Trophoblast cell (in vitro differentiated cells and primary cell): ENCODE results near the gene ZFHX3.

Experiments used
- DNase-seq, 2 donors: peaks; one replicate each; pipeline ENCODE4 v3.0.0-alpha.2; 2016
- H2AFZ ChIP-seq: 2 replicates; pipeline ENCODE4 v1.6.1; 2013; ENCODE audit warnings: low read length, moderate library complexity, mild to moderate bottlenecking; ENCODE audit not compliant: insufficient read depth, poor library complexity
- H2AK5ac ChIP-seq: 2 replicates; pipeline ENCODE4 v1.6.1; 2013; ENCODE audit warnings: mild to moderate bottlenecking, low read length
- H2BK120ac ChIP-seq: 2 replicates; pipeline ENCODE4 v1.6.1; 2013; ENCODE audit warnings: low read length, mild to moderate bottlenecking, moderate library complexity; ENCODE audit not compliant: insufficient read depth, poor library complexity
- H2BK12ac ChIP-seq: 2 replicates; pipeline ENCODE4 v1.6.1; 2013; ENCODE audit warnings: mild to moderate bottlenecking, low read length, moderate library complexity
- H2BK5ac ChIP-seq: 2 replicates; pipeline ENCODE4 v1.6.1; 2013; ENCODE audit warnings: low read length, low read depth, moderate library complexity, mild to moderate bottlenecking; ENCODE audit not compliant: poor library complexity
- H3K14ac ChIP-seq: 2 replicates; pipeline ENCODE4 v1.6.1; 2013; ENCODE audit warnings: mild to moderate bottlenecking, low read length
- H3K18ac ChIP-seq: 2 replicates; pipeline ENCODE4 v1.6.1; 2013; ENCODE audit warnings: mild to moderate bottlenecking, low read length
- H3K23ac ChIP-seq: 2 replicates; pipeline ENCODE4 v1.6.1; 2013; ENCODE audit warnings: low read length
- H3K27ac ChIP-seq: 2 replicates; pipeline ENCODE4 v1.5.1; 2013; ENCODE audit warnings: low read depth, mild to moderate bottlenecking, inconsistent platforms, low read length, moderate library complexity
- H3K27me3 ChIP-seq: 2 replicates; pipeline ENCODE4 v1.6.1; 2013; ENCODE audit warnings: inconsistent platforms, mild to moderate bottlenecking, low read length, moderate library complexity; ENCODE audit not compliant: insufficient read depth
- H3K36me3 ChIP-seq, 2 experiments: 1 replicate in 1 of 2; 2 replicates in 1 of 2; pipeline ENCODE4 v1.6.1; 2013; ENCODE audit warnings: low read length in 2 of 2, mild to moderate bottlenecking in 2 of 2, moderate library complexity in 1 of 2; ENCODE audit not compliant: insufficient read depth in 2 of 2, control insufficient read depth in 1 of 2
- H3K4ac ChIP-seq: 2 replicates; pipeline ENCODE4 v1.6.1; 2013; ENCODE audit warnings: low read depth, mild to moderate bottlenecking, low read length, moderate library complexity
- H3K4me1 ChIP-seq, 2 experiments: 1 replicate in 1 of 2; 2 replicates in 1 of 2; pipeline ENCODE4 v1.6.1; 2013; ENCODE audit warnings: low read length in 2 of 2, mild to moderate bottlenecking in 2 of 2, moderate library complexity in 1 of 2; ENCODE audit not compliant: insufficient read depth in 2 of 2, control insufficient read depth in 1 of 2
- H3K4me2 ChIP-seq: 2 replicates; pipeline ENCODE4 v1.6.1; 2013; ENCODE audit warnings: inconsistent platforms, mild to moderate bottlenecking, low read length, moderate library complexity
- H3K4me3 ChIP-seq: 2 replicates; pipeline ENCODE4 v1.5.1; 2013; ENCODE audit warnings: mild to moderate bottlenecking, low read depth, low read length, inconsistent platforms
- H3K79me1 ChIP-seq: one replicate; pipeline ENCODE4 v1.6.1; 2013; ENCODE audit warnings: low read length
- H3K79me2 ChIP-seq: 2 replicates; pipeline ENCODE4 v1.6.1; 2013; ENCODE audit warnings: low read length, mild to moderate bottlenecking; ENCODE audit not compliant: control insufficient read depth, insufficient read depth, poor library complexity
- H3K9ac ChIP-seq: 2 replicates; pipeline ENCODE4 v1.6.1; 2013; ENCODE audit warnings: mild to moderate bottlenecking, low read length
- H3K9me3 ChIP-seq: 2 replicates; pipeline ENCODE4 v1.6.1; 2013; ENCODE audit warnings: low read depth, mild to moderate bottlenecking, control low read depth, inconsistent platforms, low read length; ENCODE audit not compliant: insufficient read depth
- H4K12ac ChIP-seq: 2 replicates; pipeline ENCODE4 v1.6.1; 2013; ENCODE audit warnings: low read depth, mild to moderate bottlenecking, low read length, moderate library complexity
- H4K8ac ChIP-seq: 2 replicates; pipeline ENCODE4 v1.6.1; 2013; ENCODE audit warnings: low read depth, mild to moderate bottlenecking, low read length, moderate library complexity
- H4K91ac ChIP-seq: one replicate; pipeline ENCODE4 v1.6.1; 2013; ENCODE audit warnings: low read depth, mild to moderate bottlenecking, low read length, moderate library complexity
- WGBS: extraction: QIAGEN DNeasy Blood & Tissue Kit; methylation state at CpG from one replicate; pipeline ENCODE4 v1.1.7; 2013; ENCODE audit warnings: missing lambda C conversion rate; ENCODE audit not compliant: insufficient read length, insufficient coverage; ENCODE audit errors: extremely low coverage; 5-methylcytosine and 5-hydroxymethylcytosine counted together

ZFHX3 gene

GRCh38 chr16:72884037-72884436 lies 163.9 kb downstream of the ZFHX3 start:
- Histone ChIP-seq H3K79me1 (no peaks in the 10 kb centered on the region), H3K4me2 (no peak overlapping the region), H3K18ac (no peak overlapping the region), H3K9ac (no peak overlapping the region), H2BK12ac (no peak overlapping the region), H3K23ac (no peak overlapping the region), H2AFZ (no peak overlapping the region), H4K8ac (no peak overlapping the region), H3K9me3 (peaks cover 7% of the 10 kb centered on the region), H2BK120ac (no peak overlapping the region), H2BK5ac (no peak overlapping the region), H3K27ac (no peak overlapping the region), H3K79me2 (no peaks in the 10 kb centered on the region), H3K4ac (no peak overlapping the region), H2AK5ac (no peak overlapping the region), H3K36me3 (peaks cover 11 to 27% of the 10 kb centered on the region in 2 experiments), H3K4me1 (no peaks in the 10 kb centered on the region), H3K14ac (no peak overlapping the region), H4K91ac (no peak overlapping the region), H3K4me3 (no peak overlapping the region), H3K27me3 (no peaks in the 10 kb centered on the region), H4K12ac (no peak overlapping the region)
- DNase-seq, result no peak
- WGBS, result no CpG with 5 or more reads among the region's 4 CpGs

DNA sequence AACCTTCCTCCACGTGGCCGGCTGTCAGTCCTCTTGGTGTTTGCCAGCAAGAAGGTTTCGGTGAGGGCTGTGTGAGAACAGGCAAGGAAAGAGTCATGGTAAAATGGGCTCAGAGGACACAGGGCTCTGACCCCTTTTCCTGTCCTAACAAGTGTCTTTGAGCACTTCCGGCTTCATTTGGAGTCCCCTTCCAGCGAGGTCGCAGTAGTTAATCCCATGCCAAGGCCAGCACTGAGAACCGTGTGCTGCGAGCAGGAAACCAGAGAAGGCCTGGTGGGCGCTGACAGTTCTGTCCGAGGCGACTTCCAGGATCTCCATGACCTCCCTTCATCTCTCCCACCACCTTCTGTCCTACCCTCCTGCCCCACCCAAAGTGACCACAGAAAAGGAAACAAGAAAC lies 168.1 kb downstream of the ZFHX3 start:
- no CpG with 5 or more reads among the region's 11 CpGs for WGBS
- H3K27ac ChIP-seq, result no peak overlapping the region
- H3K79me1 ChIP-seq, result peaks cover 19% of the 10 kb centered on the region

GRCh38 chr16:72878301-72879269 lies 169.3 kb downstream of the ZFHX3 start:
- no peak overlapping the region for H3K4me2 ChIP-seq
- peaks cover 30 to 32% of the 10 kb centered on the region in 2 experiments for H3K4me1 ChIP-seq
- H3K79me2 ChIP-seq, result no peaks in the 10 kb centered on the region
- no peaks in the 10 kb centered on the region for H3K27me3 ChIP-seq
- H2AFZ ChIP-seq, result peak overlapping the region; percentile 37
- peak; percentile 96 to 98 for DNase-seq
- no peak overlapping the region for H3K23ac ChIP-seq
- H3K18ac ChIP-seq, result peak overlapping the region; percentile 39
- WGBS, result no CpG with 5 or more reads among the region's 19 CpGs
- peaks cover 1 to 2% of the 10 kb centered on the region in 2 experiments for H3K36me3 ChIP-seq
- no peak overlapping the region for H3K9ac ChIP-seq
- peaks cover 20% of the 10 kb centered on the region for H3K79me1 ChIP-seq
- H3K9me3 ChIP-seq, result peaks cover 1% of the 10 kb centered on the region
- peak overlapping the region; percentile 44 for H2AK5ac ChIP-seq
- no peak overlapping the region for H3K4ac ChIP-seq
- H2BK12ac ChIP-seq, result peak overlapping the region; percentile 59
- H3K27ac ChIP-seq, result peak overlapping the region; percentile 77
- H4K12ac ChIP-seq, result no peak overlapping the region
- H2BK120ac ChIP-seq, result peak overlapping the region; percentile 29
- peak overlapping the region; percentile 77 for H4K91ac ChIP-seq
- no peak overlapping the region for H3K4me3 ChIP-seq
- H4K8ac ChIP-seq, result peak overlapping the region; percentile 25
- H3K14ac ChIP-seq, result peak overlapping the region; percentile 24
- H2BK5ac ChIP-seq, result peak overlapping the region; percentile 55

More for the DNA sequence above, 168.1 kb downstream of the ZFHX3 start:
- Histone ChIP-seq H3K4ac (no peak overlapping the region), H4K12ac (no peak overlapping the region), H3K9ac (no peak overlapping the region), H2AK5ac (no peak overlapping the region), H3K27me3 (no peaks in the 10 kb centered on the region), H3K4me2 (no peak overlapping the region), H3K4me3 (no peak overlapping the region), H3K18ac (peak overlapping the region; percentile 25), H3K79me2 (no peaks in the 10 kb centered on the region), H2BK120ac (no peak overlapping the region), H4K8ac (no peak overlapping the region), H2BK5ac (no peak overlapping the region), H4K91ac (no peak overlapping the region), H3K4me1 (peaks cover 30 to 31% of the 10 kb centered on the region in 2 experiments), H3K23ac (no peak overlapping the region), H3K14ac (no peak overlapping the region), H2BK12ac (no peak overlapping the region), H2AFZ (no peak overlapping the region), H3K9me3 (peaks cover 1% of the 10 kb centered on the region), H3K36me3 (peaks cover 1 to 4% of the 10 kb centered on the region in 2 experiments)
- no peak for DNase-seq

DNA sequence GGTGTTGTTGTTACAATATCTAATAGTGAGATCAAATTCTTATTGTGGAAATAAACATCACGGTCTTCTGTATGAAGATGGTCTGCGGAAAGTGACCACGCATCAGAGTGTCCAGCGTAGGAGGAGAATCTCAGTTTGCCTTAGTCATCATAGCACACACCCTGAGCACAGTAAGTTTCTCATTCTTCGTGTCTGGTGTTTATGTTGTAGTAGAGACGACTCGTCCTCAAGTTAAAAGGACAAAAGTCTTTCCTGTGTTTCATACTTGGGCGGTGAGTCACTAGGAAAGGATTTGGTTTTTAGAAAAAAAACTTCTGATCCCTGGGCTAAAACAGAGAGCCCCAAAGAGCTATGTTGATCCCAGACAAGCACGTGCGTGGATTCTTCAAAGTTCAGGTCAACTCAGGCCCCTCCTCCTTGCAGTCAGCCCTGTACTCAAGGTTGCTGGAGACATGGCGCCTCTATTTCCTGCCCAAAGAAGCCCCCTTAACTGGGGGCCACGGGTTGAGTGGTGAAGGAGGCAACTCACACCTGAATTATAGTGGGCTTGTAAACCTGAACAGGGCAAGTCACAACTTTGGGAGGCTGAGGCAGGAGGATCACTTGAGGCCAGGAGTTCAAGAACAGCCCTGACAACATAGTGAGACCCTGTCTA lies 170.4 kb downstream of the ZFHX3 start:
- peak overlapping the region; percentile 74 for H2BK5ac ChIP-seq
- peak overlapping the region; percentile 78 for H3K27ac ChIP-seq
- no CpG with 5 or more reads among the region's 12 CpGs for WGBS

More for the DNA sequence above, 170.4 kb downstream of the ZFHX3 start:
- no peak overlapping the region for H3K4me3 ChIP-seq
- H4K12ac ChIP-seq, result no peak overlapping the region
- peaks cover 1% of the 10 kb centered on the region for H3K9me3 ChIP-seq
- peaks cover 20% of the 10 kb centered on the region for H3K79me1 ChIP-seq
- H4K91ac ChIP-seq, result peak overlapping the region; percentile 77
- peaks cover 30 to 32% of the 10 kb centered on the region in 2 experiments for H3K4me1 ChIP-seq
- H2BK120ac ChIP-seq, result peak overlapping the region; percentile 29
- no peak overlapping the region for H3K4ac ChIP-seq
- no peaks in the 10 kb centered on the region for H3K27me3 ChIP-seq
- peaks cover 1 to 2% of the 10 kb centered on the region in 2 experiments for H3K36me3 ChIP-seq
- no peak overlapping the region for H2AK5ac ChIP-seq
- peak overlapping the region; percentile 2 for H3K4me2 ChIP-seq
- peak overlapping the region; percentile 38 for H3K18ac ChIP-seq
- no peaks in the 10 kb centered on the region for H3K79me2 ChIP-seq
- no peak overlapping the region for H3K9ac ChIP-seq
- no peak overlapping the region for H3K23ac ChIP-seq
- peak; percentile 74 to 93 for DNase-seq
- peak overlapping the region; percentile 30 for H3K14ac ChIP-seq
- H2BK12ac ChIP-seq, result no peak overlapping the region
- no peak overlapping the region for H2AFZ ChIP-seq
- H4K8ac ChIP-seq, result peak overlapping the region; percentile 32
